GM12872 (cell line): ENCODE results near the gene GRIFIN.

Experiments used
- CTCF ChIP-seq: IDR thresholded peaks from 3 replicates; pipeline ENCODE4 v1.5.1; 2011; ENCODE audit warnings: low read depth, mild to moderate bottlenecking, low read length, moderate library complexity; ENCODE audit not compliant: insufficient read depth

Gene GRIFIN

GRCh38 chr7:2478800-2479199 lies 2.6 kb upstream of the GRIFIN start:
- TF ChIP-seq CTCF, result no peak

DNA sequence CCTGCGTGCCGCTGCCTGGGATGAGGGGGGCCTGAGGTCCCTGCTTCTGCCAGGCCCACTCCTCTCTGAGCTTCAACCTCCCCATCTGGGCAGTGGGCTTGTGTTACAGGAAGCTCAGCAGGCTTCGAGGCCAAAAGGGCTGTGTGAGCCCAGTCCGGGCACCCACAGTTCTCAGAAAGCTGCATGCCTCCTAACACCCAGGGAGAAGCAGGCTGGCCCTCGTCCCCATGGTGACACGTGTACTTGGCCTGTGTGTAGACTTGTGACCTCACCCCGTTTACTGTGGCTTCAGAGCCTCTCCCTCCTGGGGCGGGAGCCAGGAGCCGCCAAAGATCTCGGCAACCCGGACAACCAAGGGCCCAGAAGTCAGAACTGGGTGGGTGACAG lies 2.2 kb upstream of the GRIFIN start:
- TF ChIP-seq CTCF, result no peak

GRCh38 chr7:2477447-2478398 lies 1.5 kb upstream of the GRIFIN start:
- TF ChIP-seq CTCF, result peak; percentile 71

DNA sequence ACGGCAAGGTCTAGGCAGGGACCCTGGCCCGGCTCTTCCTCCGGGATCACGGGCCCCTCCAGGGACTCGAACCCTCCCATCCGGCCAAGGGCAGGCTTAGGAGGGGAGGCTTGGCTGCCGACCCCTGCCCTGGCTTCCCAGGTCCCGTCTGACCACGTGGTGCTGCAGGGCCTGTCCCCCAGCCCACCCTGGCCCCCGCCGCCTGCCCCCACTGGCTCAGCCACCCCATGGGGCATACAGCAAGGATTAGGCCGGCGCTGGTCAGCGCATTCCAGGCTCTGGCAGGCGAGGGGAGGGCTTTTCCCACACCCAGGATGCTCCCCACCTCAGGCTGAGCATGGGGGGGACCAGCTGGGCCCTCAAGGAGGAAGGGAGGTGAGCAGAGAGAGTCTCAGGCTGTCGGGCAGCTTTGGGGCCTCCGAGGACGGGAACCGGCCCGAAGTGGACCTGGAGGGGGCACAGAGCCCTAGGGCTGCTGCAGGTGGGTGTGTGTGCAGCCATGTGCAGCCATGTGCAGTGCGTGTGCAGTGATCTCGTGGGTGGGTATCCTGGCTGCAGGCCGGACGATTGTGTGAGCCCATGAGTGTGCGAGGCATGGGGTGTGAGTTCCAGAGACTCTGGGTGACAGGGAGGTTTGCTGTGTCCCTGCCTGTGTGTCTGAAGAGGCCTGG lies 713 bp upstream of the GRIFIN start:
- TF ChIP-seq CTCF, result no peak

GRCh38 chr7:2475678-2476015 lies 551 bp downstream of the GRIFIN start:
- TF ChIP-seq CTCF, result no peak

GRCh38 chr7:2474813-2475677 lies 1.2 kb downstream of the GRIFIN start:
- TF ChIP-seq CTCF, result no peak

- TF ChIP-seq CTCF, result no peak
Measured at GRCh38 chr7:2474224-2474623, 2.0 kb downstream of the GRIFIN start.
